Muscle of leg (tissue), 11 donors: ENCODE measurements around the gene STK25. TPM values are rescaled to one million over a fixed set of nuclear protein-coding genes. Genes with fewer than 3 reads are reported as not detected.

Experiments
- DNase-seq: peaks from one replicate; pipeline ENCODE4 v3.0.0; 2013
- H3K27ac ChIP-seq: one replicate; pipeline ENCODE4 v1.5.1; 2013; ENCODE audit warnings: mild to moderate bottlenecking, low read length, control low read depth
- H3K27me3 ChIP-seq: one replicate; pipeline ENCODE4 v1.6.1; 2013; ENCODE audit warnings: low read length; ENCODE audit not compliant: control insufficient read depth, insufficient read depth
- H3K36me3 ChIP-seq: one replicate; pipeline ENCODE4 v1.6.1; 2013; ENCODE audit warnings: low read length; ENCODE audit not compliant: control insufficient read depth, insufficient read depth
- H3K4me1 ChIP-seq: one replicate; pipeline ENCODE4 v1.6.1; 2013; ENCODE audit warnings: low read length; ENCODE audit not compliant: control insufficient read depth, insufficient read depth
- H3K4me3 ChIP-seq: one replicate; pipeline ENCODE4 v1.5.1; 2013; ENCODE audit warnings: low read length, control low read depth
- H3K9me3 ChIP-seq: replicated peaks from 2 replicates; pipeline ENCODE4 v1.6.1; 2013; ENCODE audit warnings: low read depth, low read length; ENCODE audit not compliant: control insufficient read depth
- WGBS: methylation state at CpG from one replicate; pipeline ENCODE4 v1.1.5; 2013; ENCODE audit warnings: missing lambda C conversion rate; ENCODE audit not compliant: insufficient coverage; 5-methylcytosine and 5-hydroxymethylcytosine counted together
- polyA plus RNA-seq, 8 donors: library from polyadenylated mRNA; unstranded; fragments of 120-200 nt; gene quantifications; one replicate each; pipeline versions ENCODE4 v1.2.1 to v1.2.3, GENCODE V29; 2013; ENCODE audit warnings: inconsistent platforms in 1 of 8, low replicate concordance in 1 of 8; ENCODE audit not compliant: insufficient read length in 8 of 8, insufficient read depth in 1 of 8
- total RNA-seq: library from RNA; stranded (reverse); fragments of 120-200 nt; gene quantifications from one replicate; pipeline ENCODE4 v1.2.4, GENCODE V29; 2013

Gene STK25
- total and polyA plus RNA-seq, 9 donors = 207 to 364 (median 260) TPM

GRCh38 chr2:241483305-241483704, 25.1 kb downstream of the STK25 start:
- Histone ChIP-seq H3K36me3 (peaks cover 22% of the 10 kb centered on the region), H3K4me3 (no peak overlapping the region), H3K27ac (no peak overlapping the region), H3K9me3 (no peaks in the 10 kb centered on the region), H3K4me1 (peaks cover 25% of the 10 kb centered on the region), H3K27me3 (no peaks in the 10 kb centered on the region)
- 97% methylated on average over 4 of the region's 9 CpGs for whole genome bisulfite sequencing
- no peak for DNase-seq

GRCh38 chr2:241482126-241482955, 26.0 kb downstream of the STK25 start:
- peaks cover 25% of the 10 kb centered on the region for H3K36me3 ChIP-seq
- no peaks in the 10 kb centered on the region for H3K27me3 ChIP-seq
- DNase-seq = no peak
- no peak overlapping the region for H3K4me3 ChIP-seq
- 59% methylated on average over 9 of the region's 20 CpGs for WGBS
- H3K9me3 ChIP-seq = no peaks in the 10 kb centered on the region
- peaks cover 25% of the 10 kb centered on the region for H3K4me1 ChIP-seq
- H3K27ac ChIP-seq = no peak overlapping the region

- Histone ChIP-seq H3K4me3 (no peak overlapping the region), H3K27me3 (no peaks in the 10 kb centered on the region), H3K36me3 (peaks cover 23% of the 10 kb centered on the region), H3K27ac (no peak overlapping the region), H3K4me1 (peaks cover 25% of the 10 kb centered on the region), H3K9me3 (no peaks in the 10 kb centered on the region)
- DNase-seq = no peak
- no CpG with 5 or more reads among the region's 1 CpG for WGBS
Measured at GRCh38 chr2:241481687-241482086, 26.7 kb downstream of the STK25 start.

- Histone ChIP-seq H3K27me3 (no peaks in the 10 kb centered on the region), H3K36me3 (peaks cover 20% of the 10 kb centered on the region), H3K27ac (no peak overlapping the region), H3K4me3 (no peak overlapping the region), H3K9me3 (no peaks in the 10 kb centered on the region), H3K4me1 (peaks cover 25% of the 10 kb centered on the region)
- no peak for DNase-seq
- 85% methylated on average over 16 of the region's 18 CpGs for WGBS
Measured at GRCh38 chr2:241479026-241479898, 29.1 kb downstream of the STK25 start.

GRCh38 chr2:241478166-241478565, 30.2 kb downstream of the STK25 start:
- H3K4me3 ChIP-seq = no peak overlapping the region
- H3K36me3 ChIP-seq = peaks cover 11% of the 10 kb centered on the region
- no peak for DNase-seq
- no peaks in the 10 kb centered on the region for H3K27me3 ChIP-seq
- H3K27ac ChIP-seq = no peak overlapping the region
- peaks cover 19% of the 10 kb centered on the region for H3K4me1 ChIP-seq
- H3K9me3 ChIP-seq = no peaks in the 10 kb centered on the region
- WGBS = 90% methylated on average over 7 of the region's 8 CpGs

- Histone ChIP-seq H3K36me3 (peaks cover 10% of the 10 kb centered on the region), H3K27me3 (no peaks in the 10 kb centered on the region), H3K4me1 (no peaks in the 10 kb centered on the region), H3K4me3 (no peak overlapping the region), H3K27ac (no peak overlapping the region), H3K9me3 (no peaks in the 10 kb centered on the region)
- WGBS = 88% methylated on average over 1 of the region's 3 CpGs
- no peak for DNase-seq
Measured at GRCh38 chr2:241475267-241475666, 33.1 kb downstream of the STK25 start.

- H3K36me3 ChIP-seq = peaks cover 12% of the 10 kb centered on the region
- H3K9me3 ChIP-seq = no peaks in the 10 kb centered on the region
- WGBS = 77% methylated on average over 3 of the region's 3 CpGs
- no peak overlapping the region for H3K4me3 ChIP-seq
- DNase-seq = no peak
- no peaks in the 10 kb centered on the region for H3K4me1 ChIP-seq
- no peak overlapping the region for H3K27ac ChIP-seq
- H3K27me3 ChIP-seq = no peaks in the 10 kb centered on the region
Measured at GRCh38 chr2:241473399-241473798, 35.0 kb downstream of the STK25 start.

GRCh38 chr2:241469746-241470145, 38.6 kb downstream of the STK25 start:
- H3K9me3 ChIP-seq = no peaks in the 10 kb centered on the region
- WGBS = no CpG with 5 or more reads among the region's 2 CpGs
- peaks cover 14% of the 10 kb centered on the region for H3K36me3 ChIP-seq
- H3K27ac ChIP-seq = no peak overlapping the region
- no peaks in the 10 kb centered on the region for H3K4me1 ChIP-seq
- no peaks in the 10 kb centered on the region for H3K27me3 ChIP-seq
- no peak overlapping the region for H3K4me3 ChIP-seq
- DNase-seq = no peak

GRCh38 chr2:241468476-241468781, 40.0 kb downstream of the STK25 start:
- WGBS = 83% methylated on average over 1 of the region's 2 CpGs
- no peak for DNase-seq
- H3K36me3 ChIP-seq = peaks cover 14% of the 10 kb centered on the region

GRCh38 chr2:241467777-241468475, 40.5 kb downstream of the STK25 start:
- H3K4me3 ChIP-seq = no peak overlapping the region

More at GRCh38 chr2:241468476-241468781, 40.0 kb downstream of the STK25 start:
- Histone ChIP-seq H3K9me3 (no peaks in the 10 kb centered on the region), H3K4me3 (no peak overlapping the region), H3K27ac (no peak overlapping the region), H3K4me1 (peaks cover 10% of the 10 kb centered on the region), H3K27me3 (no peaks in the 10 kb centered on the region)

More at GRCh38 chr2:241467777-241468475, 40.5 kb downstream of the STK25 start:
- Histone ChIP-seq H3K36me3 (peaks cover 14% of the 10 kb centered on the region), H3K9me3 (no peaks in the 10 kb centered on the region), H3K27me3 (no peaks in the 10 kb centered on the region), H3K27ac (no peak overlapping the region), H3K4me1 (peaks cover 14% of the 10 kb centered on the region)
- WGBS = 88% methylated on average over 22 of the region's 23 CpGs
- no peak for DNase-seq
